Superior temporal gyrus (tissue), 1 donor: ENCODE results near the gene NT5C3B.
"Not testable (repeated sequence)": the region's sequence is repeated elsewhere in the genome, so short reads cannot be mapped to it uniquely, and the experiment has no call there.

Experiments
- DNase-seq: peaks from one replicate; pipeline ENCODE4 v3.0.0-alpha.2; 2016; ENCODE audit errors: extremely low spot score

The NT5C3B gene

GRCh38 chr17:41839448-41839847 is 3.4 kb upstream of the NT5C3B start:
- not testable (repeated sequence) for DNase-seq

- no peak for DNase-seq
Observed at GRCh38 chr17:41837761-41838538, 1.9 kb upstream of the NT5C3B start, which contains the start of gene KLHL10. TSS of gene KLHL10 (plus strand) at chr17:41837825. CDS start at chr17:41837933, 108 bp downstream.

- no peak for DNase-seq
Observed at GRCh38 chr17:41836550-41837196, 641 bp upstream of the NT5C3B start.

GRCh38 chr17:41835214-41835799 is 725 bp downstream of the NT5C3B start:
- DNase-seq, result no peak

GRCh38 chr17:41829961-41830360 is 6.1 kb downstream of the NT5C3B start:
- not testable (repeated sequence) for DNase-seq

GRCh38 chr17:41825175-41825845 is 10.7 kb downstream of the NT5C3B start:
- no peak for DNase-seq

GRCh38 chr17:41824086-41824485 is 11.9 kb downstream of the NT5C3B start:
- DNase-seq, result no peak

- DNase-seq, result no peak
Observed at GRCh38 chr17:41823580-41823979, 12.5 kb downstream of the NT5C3B start.

- no peak for DNase-seq
Observed at GRCh38 chr17:41823141-41823524, 12.9 kb downstream of the NT5C3B start.

GRCh38 chr17:41822216-41823140 is 13.6 kb downstream of the NT5C3B start:
- DNase-seq, result no peak

GRCh38 chr17:41821776-41822175 is 14.3 kb downstream of the NT5C3B start:
- no peak for DNase-seq

- no peak for DNase-seq
Observed at GRCh38 chr17:41818024-41818423, 18.0 kb downstream of the NT5C3B start.

GRCh38 chr17:41816637-41817320 is 19.3 kb downstream of the NT5C3B start:
- DNase-seq, result no peak

GRCh38 chr17:41814195-41814594 is 21.8 kb downstream of the NT5C3B start:
- no peak for DNase-seq

- DNase-seq, result no peak
Observed at GRCh38 chr17:41813699-41814124, 22.3 kb downstream of the NT5C3B start.

GRCh38 chr17:41813152-41813680 is 22.8 kb downstream of the NT5C3B start:
- DNase-seq, result no peak

GRCh38 chr17:41812381-41813151 is 23.5 kb downstream of the NT5C3B start, which contains the start of gene FKBP10:
TSS of gene FKBP10 (plus strand) at chr17:41813004. CDS start at chr17:41813035, 31 bp downstream.
- DNase-seq, result peak; percentile 35

GRCh38 chr17:41811549-41812380 is 24.3 kb downstream of the NT5C3B start, which contains the start of gene P3H4:
TSS of gene P3H4 (minus strand) at chr17:41811949. CDS start at chr17:41811915, 34 bp downstream.
- DNase-seq, result peak; percentile 71
